ENCODE data around the gene UROD.

DNA sequence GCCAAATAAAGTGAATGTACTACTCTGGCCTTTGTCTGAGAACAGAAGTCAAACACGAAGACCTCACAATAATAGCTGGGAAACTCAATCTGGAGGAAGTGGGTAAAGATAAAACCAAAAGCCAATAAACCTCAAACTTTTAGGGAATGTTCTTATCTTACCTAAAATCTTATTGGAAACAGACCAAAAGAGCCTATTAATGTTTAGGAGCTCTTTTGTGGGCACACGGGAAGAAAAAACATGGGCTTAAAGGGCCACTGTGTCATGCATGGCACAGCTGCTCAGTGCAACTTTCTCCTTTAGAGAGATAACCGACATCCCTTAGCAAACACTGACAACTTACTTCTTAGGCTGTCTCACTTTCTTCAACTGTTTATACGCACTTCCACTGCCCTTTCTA lies 41.7 kb upstream of the UROD start:
- TF ChIP-seq, protein P1, sequence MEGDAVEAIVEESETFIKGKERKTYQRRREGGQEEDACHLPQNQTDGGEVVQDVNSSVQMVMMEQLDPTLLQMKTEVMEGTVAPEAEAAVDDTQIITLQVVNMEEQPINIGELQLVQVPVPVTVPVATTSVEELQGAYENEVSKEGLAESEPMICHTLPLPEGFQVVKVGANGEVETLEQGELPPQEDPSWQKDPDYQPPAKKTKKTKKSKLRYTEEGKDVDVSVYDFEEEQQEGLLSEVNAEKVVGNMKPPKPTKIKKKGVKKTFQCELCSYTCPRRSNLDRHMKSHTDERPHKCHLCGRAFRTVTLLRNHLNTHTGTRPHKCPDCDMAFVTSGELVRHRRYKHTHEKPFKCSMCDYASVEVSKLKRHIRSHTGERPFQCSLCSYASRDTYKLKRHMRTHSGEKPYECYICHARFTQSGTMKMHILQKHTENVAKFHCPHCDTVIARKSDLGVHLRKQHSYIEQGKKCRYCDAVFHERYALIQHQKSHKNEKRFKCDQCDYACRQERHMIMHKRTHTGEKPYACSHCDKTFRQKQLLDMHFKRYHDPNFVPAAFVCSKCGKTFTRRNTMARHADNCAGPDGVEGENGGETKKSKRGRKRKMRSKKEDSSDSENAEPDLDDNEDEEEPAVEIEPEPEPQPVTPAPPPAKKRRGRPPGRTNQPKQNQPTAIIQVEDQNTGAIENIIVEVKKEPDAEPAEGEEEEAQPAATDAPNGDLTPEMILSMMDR (IDR thresholded peaks at IDR 0.05; ENCODE audit: low read depth, low read length) = no peak
- TF ChIP-seq EZH2phosphoT487 (IDR thresholded peaks at IDR 0.05; ENCODE audit: low read depth) = no peak

All from OCI-LY3 (cell line).